Neutrophil (primary cell): Measurements from ENCODE around the gene C17orf67.

Source experiments
- H3K27ac ChIP-seq: fragments of 200-600 bp; sonication (generic); 2 replicates; pipeline ENCODE4 v1.5.1; 2016; ENCODE audit warnings: mild to moderate bottlenecking, moderate library complexity
- H3K27me3 ChIP-seq: fragments of 200-600 bp; sonication (generic); 2 replicates; pipeline ENCODE4 v1.6.0; 2016; ENCODE audit warnings: mild to moderate bottlenecking
- H3K36me3 ChIP-seq: fragments of 200-600 bp; sonication (generic); 2 replicates; pipeline ENCODE4 v1.5.1; 2017
- H3K4me1 ChIP-seq, 2 experiments: fragments of 200-600 bp in 1 of 2; sonication (generic) in 1 of 2; 1 replicate in 1 of 2; 2 replicates in 1 of 2; pipeline versions ENCODE4 v1.5.1 to v1.6.1; 2013 to 2016; ENCODE audit warnings: low read depth in 1 of 2, low read length in 1 of 2, mild to moderate bottlenecking in 1 of 2, moderate library complexity in 1 of 2; ENCODE audit not compliant: control insufficient read depth in 1 of 2, insufficient read depth in 1 of 2
- H3K4me3 ChIP-seq, 2 experiments: fragments of 200-600 bp in 1 of 2; sonication (generic) in 1 of 2; 1 replicate in 1 of 2; 2 replicates in 1 of 2; pipeline ENCODE4 v1.5.1; 2013 to 2016; ENCODE audit warnings: low read depth in 1 of 2, low read length in 1 of 2, mild to moderate bottlenecking in 1 of 2, moderate library complexity in 1 of 2
- H3K9me3 ChIP-seq: fragments of 200-600 bp; sonication (generic); 2 replicates; pipeline ENCODE4 v1.5.1; 2016
- CTCF ChIP-seq: fragments of 200-600 bp; sonication (generic); IDR thresholded peaks from 2 replicates; pipeline ENCODE4 v1.5.1; 2016; ENCODE audit warnings: antibody characterized with exemption

Gene C17orf67

GRCh38 chr17:56742601-56743000 is 91.1 kb downstream of the C17orf67 start:
- Histone ChIP-seq H3K27ac (no peak overlapping the region), H3K4me3 (no peak overlapping the region), H3K36me3 (no peaks in the 10 kb centered on the region), H3K9me3 (no peaks in the 10 kb centered on the region), H3K4me1 (no peaks in the 10 kb centered on the region), H3K27me3 (peaks cover 3% of the 10 kb centered on the region)
- TF ChIP-seq CTCF: no peak
